SH-SY5Y (cell line): Measurements from ENCODE around the gene OR8A1.

Experiments used
- GATA2 ChIP-seq: IDR thresholded peaks from 2 replicates; pipeline ENCODE4 v1.6.1; 2011; ENCODE audit warnings: mild to moderate bottlenecking, low read depth, low read length
- GATA3 ChIP-seq: IDR thresholded peaks from 2 replicates; pipeline ENCODE4 v1.6.1; 2011; ENCODE audit warnings: low read depth, mild to moderate bottlenecking, low read length, moderate library complexity

DNA sequence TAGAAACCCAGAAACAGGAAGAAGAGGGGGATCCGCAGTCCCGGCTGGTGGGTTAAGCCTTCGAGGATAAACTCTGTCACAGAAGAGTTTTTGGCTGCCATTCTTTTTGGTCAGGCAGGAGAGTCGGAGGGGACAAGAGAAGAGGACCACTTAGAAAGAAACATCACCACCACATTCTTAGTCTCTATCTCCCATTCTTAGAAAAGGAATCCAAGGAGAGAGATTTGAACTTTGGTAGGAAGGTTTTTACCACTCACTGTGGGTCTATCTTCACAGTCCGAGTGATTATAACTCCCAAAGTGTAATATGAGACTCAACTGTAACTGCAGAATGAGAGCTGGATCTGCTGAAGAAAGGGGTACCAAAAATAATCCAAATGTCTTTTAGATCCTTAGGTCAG, 26.2 kb upstream of the OR8A1 start, which contains the start of gene OR8B12:
- TF ChIP-seq GATA2 (no peak), GATA3 (no peak)
